ENCODE data around the gene KCTD12.
"Not testable (repeated sequence)": the region's sequence is repeated elsewhere in the genome, so short reads cannot be mapped to it uniquely, and the experiment has no call there.

The KCTD12 gene

DNA sequence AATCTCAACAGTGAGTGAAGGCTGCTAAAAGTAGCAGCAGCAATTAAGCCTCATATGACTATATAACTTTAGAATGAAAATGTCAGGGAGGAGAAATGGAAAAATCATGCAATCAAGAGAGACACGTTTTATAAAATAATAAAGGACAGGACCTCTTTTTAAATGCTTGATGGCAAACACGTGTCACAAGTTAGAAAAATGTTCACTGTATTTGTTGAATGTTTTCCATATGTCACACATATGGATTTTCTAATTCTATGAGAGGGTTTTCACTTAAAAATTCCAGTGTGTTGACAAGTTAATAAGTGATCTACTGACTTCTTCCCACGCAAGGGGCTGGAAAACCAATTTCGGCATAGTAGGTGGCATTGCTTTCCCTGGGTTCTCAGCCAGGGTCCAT, 27.7 kb upstream of the KCTD12 start:
- Histone ChIP-seq H3K9ac (ENCODE audit: low read length) (no peak overlapping the region), H4K20me1 (ENCODE audit: insufficient read depth, low read length) (no peaks in the 10 kb centered on the region), H3K36me3 (replicated peaks; ENCODE audit: insufficient read depth, low read length) (no peaks in the 10 kb centered on the region), H3K27me3 (replicated peaks; ENCODE audit: insufficient read depth, low read length) (no peaks in the 10 kb centered on the region), H3K4me1 (ENCODE audit: low read length) (no peaks in the 10 kb centered on the region), H3K4me2 (ENCODE audit: low read depth, low read length) (no peak overlapping the region), H3K79me2 (ENCODE audit: low read length) (no peaks in the 10 kb centered on the region), H3F3A (ENCODE audit: insufficient read depth, low read length) (no peaks in the 10 kb centered on the region), H3K9me2 (replicated peaks; ENCODE audit: insufficient read depth, low read length) (no peaks in the 10 kb centered on the region), H2AFZ (ENCODE audit: low read length) (no peak overlapping the region), H3K4me3 (ENCODE audit: low read length) (no peak overlapping the region), H3K9me3 (replicated peaks; ENCODE audit: insufficient read depth, low read length) (no peaks in the 10 kb centered on the region), H3K27ac (ENCODE audit: low read length) (no peak overlapping the region)
- DNase-seq: no peak
- TF ChIP-seq EZH2phosphoT487 (IDR thresholded peaks at IDR 0.05; ENCODE audit: low read length): no peak
- no peak for TF ChIP-seq EZH2 (optimal IDR thresholded peaks at IDR 0.05; ENCODE audit: low read depth, low read length)
- TF ChIP-seq CTCF (IDR thresholded peaks at IDR 0.05; ENCODE audit: low read length): no peak

DNA sequence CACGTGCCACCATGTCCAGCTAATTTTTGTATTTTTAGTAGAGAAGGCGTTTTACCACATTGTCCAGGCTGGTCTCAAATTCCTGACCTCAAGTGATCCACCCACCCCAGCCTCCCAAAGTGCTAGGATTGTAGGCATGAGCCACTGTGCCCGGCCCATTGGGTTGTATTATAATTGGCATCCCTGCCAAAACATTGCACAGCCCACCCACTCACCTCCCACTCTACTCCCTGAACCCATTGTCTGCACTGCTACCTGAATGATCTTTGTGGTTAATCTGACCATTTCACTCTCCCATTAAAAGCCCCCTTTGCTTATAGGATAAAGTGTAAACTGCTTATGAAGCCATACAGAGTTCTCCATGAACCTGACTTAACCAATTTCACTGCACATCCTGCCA, 26.3 kb upstream of the KCTD12 start:
- H2AFZ ChIP-seq (ENCODE audit: low read length): no peak overlapping the region
- H4K20me1 ChIP-seq (ENCODE audit: insufficient read depth, low read length): no peaks in the 10 kb centered on the region
- H3K9ac ChIP-seq (ENCODE audit: low read length): no peak overlapping the region
- no peaks in the 10 kb centered on the region for H3K4me1 ChIP-seq (ENCODE audit: low read length)
- H3K4me3 ChIP-seq (ENCODE audit: low read length): no peak overlapping the region
- H3K27ac ChIP-seq (ENCODE audit: low read length): no peak overlapping the region
- H3F3A ChIP-seq (ENCODE audit: insufficient read depth, low read length): no peaks in the 10 kb centered on the region
- no peak overlapping the region for H3K4me2 ChIP-seq (ENCODE audit: low read depth, low read length)
- no peaks in the 10 kb centered on the region for H3K79me2 ChIP-seq (ENCODE audit: low read length)
- no peaks in the 10 kb centered on the region for H3K36me3 ChIP-seq (replicated peaks; ENCODE audit: insufficient read depth, low read length)
- H3K9me2 ChIP-seq (replicated peaks; ENCODE audit: insufficient read depth, low read length): no peaks in the 10 kb centered on the region
- H3K9me3 ChIP-seq (replicated peaks; ENCODE audit: insufficient read depth, low read length): no peaks in the 10 kb centered on the region
- no peak for DNase-seq
- TF ChIP-seq EZH2phosphoT487 (IDR thresholded peaks at IDR 0.05; ENCODE audit: low read length) (no peak), CTCF (IDR thresholded peaks at IDR 0.05; ENCODE audit: low read length) (no peak), EZH2 (optimal IDR thresholded peaks at IDR 0.05; ENCODE audit: low read depth, low read length) (no peak)
- H3K27me3 ChIP-seq (replicated peaks; ENCODE audit: insufficient read depth, low read length): no peaks in the 10 kb centered on the region

- no peak for DNase-seq
- no peaks in the 10 kb centered on the region for H3K79me2 ChIP-seq (ENCODE audit: low read length)
- H4K20me1 ChIP-seq (ENCODE audit: insufficient read depth, low read length): no peaks in the 10 kb centered on the region
- H3K4me2 ChIP-seq (ENCODE audit: low read depth, low read length): no peak overlapping the region
- H3K9me2 ChIP-seq (replicated peaks; ENCODE audit: insufficient read depth, low read length): no peaks in the 10 kb centered on the region
- TF ChIP-seq EZH2phosphoT487 (IDR thresholded peaks at IDR 0.05; ENCODE audit: low read length): no peak
- no peak for TF ChIP-seq EZH2 (optimal IDR thresholded peaks at IDR 0.05; ENCODE audit: low read depth, low read length)
- H3K27me3 ChIP-seq (replicated peaks; ENCODE audit: insufficient read depth, low read length): no peaks in the 10 kb centered on the region
- H2AFZ ChIP-seq (ENCODE audit: low read length): no peak overlapping the region
- H3K9ac ChIP-seq (ENCODE audit: low read length): no peak overlapping the region
- H3K36me3 ChIP-seq (replicated peaks; ENCODE audit: insufficient read depth, low read length): no peaks in the 10 kb centered on the region
- H3K4me1 ChIP-seq (ENCODE audit: low read length): peaks cover 11% of the 10 kb centered on the region
- H3F3A ChIP-seq (ENCODE audit: insufficient read depth, low read length): 0 out of 2 replicates have a peak, but pooled peaks cover 3% of the 10 kb centered on the region
- no peak overlapping the region for H3K4me3 ChIP-seq (ENCODE audit: low read length)
- no peak overlapping the region for H3K27ac ChIP-seq (ENCODE audit: low read length)
- no peaks in the 10 kb centered on the region for H3K9me3 ChIP-seq (replicated peaks; ENCODE audit: insufficient read depth, low read length)
These were observed 18.3 kb upstream of the KCTD12 start for GRCh38 chr13:76904507-76904906.

DNA sequence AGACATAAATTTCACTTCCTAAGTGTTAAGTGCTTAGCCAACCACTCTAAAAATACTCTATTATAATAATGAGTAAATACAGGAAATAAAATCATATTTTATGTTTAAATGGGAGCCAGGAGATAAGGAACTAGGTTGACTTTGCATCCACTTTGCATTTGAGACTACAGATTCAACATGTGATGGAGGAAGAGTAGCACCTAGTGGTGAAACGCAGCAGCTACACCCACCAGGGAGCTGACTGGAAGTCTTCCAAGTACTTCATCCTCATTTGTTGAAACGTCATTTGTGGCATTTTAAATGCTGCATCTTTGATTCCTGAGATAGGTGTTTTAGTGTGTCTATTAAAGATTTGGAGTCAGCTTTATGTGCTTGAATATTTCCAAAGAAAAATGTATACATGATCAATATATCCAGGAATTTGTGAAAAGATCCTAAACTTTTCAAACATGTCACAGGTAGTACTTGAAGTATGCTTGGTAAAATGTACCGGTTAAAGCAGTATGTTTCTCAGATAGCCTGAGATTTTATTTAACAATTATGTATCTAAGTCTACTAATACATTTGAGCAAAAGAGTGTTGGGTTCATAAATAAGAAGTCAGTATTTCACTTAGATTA, 17.4 kb upstream of the KCTD12 start:
- H3K27me3 ChIP-seq (replicated peaks; ENCODE audit: insufficient read depth, low read length): no peaks in the 10 kb centered on the region
- H3K4me1 ChIP-seq (ENCODE audit: low read length): peaks cover 11% of the 10 kb centered on the region
- H3K27ac ChIP-seq (ENCODE audit: low read length): no peak overlapping the region
- TF ChIP-seq CTCF (IDR thresholded peaks at IDR 0.05; ENCODE audit: low read length) (peak; percentile 96), EZH2phosphoT487 (IDR thresholded peaks at IDR 0.05; ENCODE audit: low read length) (no peak), EZH2 (optimal IDR thresholded peaks at IDR 0.05; ENCODE audit: low read depth, low read length) (no peak)
- no peaks in the 10 kb centered on the region for H3K9me2 ChIP-seq (replicated peaks; ENCODE audit: insufficient read depth, low read length)
- H3K9ac ChIP-seq (ENCODE audit: low read length): no peak overlapping the region
- no peak overlapping the region for H3K4me2 ChIP-seq (ENCODE audit: low read depth, low read length)
- peak; percentile 82 for DNase-seq
- no peak overlapping the region for H3K4me3 ChIP-seq (ENCODE audit: low read length)
- no peaks in the 10 kb centered on the region for H3K9me3 ChIP-seq (replicated peaks; ENCODE audit: insufficient read depth, low read length)
- no peaks in the 10 kb centered on the region for H3K79me2 ChIP-seq (ENCODE audit: low read length)
- H3K36me3 ChIP-seq (replicated peaks; ENCODE audit: insufficient read depth, low read length): no peaks in the 10 kb centered on the region
- H2AFZ ChIP-seq (ENCODE audit: low read length): no peak overlapping the region
- H3F3A ChIP-seq (ENCODE audit: insufficient read depth, low read length): 0 out of 2 replicates have a peak, but pooled peaks cover 3% of the 10 kb centered on the region
- H4K20me1 ChIP-seq (ENCODE audit: insufficient read depth, low read length): no peaks in the 10 kb centered on the region

DNA sequence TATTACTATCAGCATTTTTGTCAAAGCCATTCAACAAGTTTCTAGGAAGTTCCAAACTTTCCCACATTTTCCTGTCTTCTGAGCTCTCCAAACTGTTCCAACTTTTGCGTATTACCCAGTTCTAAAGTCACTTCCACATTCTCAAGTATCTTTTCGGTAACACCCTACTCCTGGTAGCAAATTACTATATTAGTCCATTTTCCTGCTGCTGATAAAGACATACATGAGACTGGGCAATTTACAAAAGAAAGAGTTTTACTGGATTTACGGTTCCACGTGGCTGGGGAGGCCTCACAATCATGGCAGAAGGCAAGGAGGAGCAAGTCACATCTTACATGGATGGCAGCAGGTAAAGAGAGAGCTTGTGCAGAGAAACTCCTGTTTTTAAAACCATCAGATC, 12.9 kb upstream of the KCTD12 start:
- not testable (repeated sequence) for H2AFZ ChIP-seq (ENCODE audit: low read length); H3K27me3 ChIP-seq (replicated peaks; ENCODE audit: insufficient read depth, low read length); H3K79me2 ChIP-seq (ENCODE audit: low read length); H3K9me2 ChIP-seq (replicated peaks; ENCODE audit: insufficient read depth, low read length); H3K27ac ChIP-seq (ENCODE audit: low read length); H3K36me3 ChIP-seq (replicated peaks; ENCODE audit: insufficient read depth, low read length); H3K9ac ChIP-seq (ENCODE audit: low read length); H3K4me2 ChIP-seq (ENCODE audit: low read depth, low read length); H4K20me1 ChIP-seq (ENCODE audit: insufficient read depth, low read length); DNase-seq; H3F3A ChIP-seq (ENCODE audit: insufficient read depth, low read length); H3K9me3 ChIP-seq (replicated peaks; ENCODE audit: insufficient read depth, low read length); H3K4me3 ChIP-seq (ENCODE audit: low read length)
- peaks cover 26% of the 10 kb centered on the region for H3K4me1 ChIP-seq (ENCODE audit: low read length)
